Activated CD8-positive, alpha-beta memory T cell treated with anti-CD3 and anti-CD28 coated beads, Interleukin-2, amount 50 U/mL, for 48 hours (primary cell): ENCODE results near the gene RALGPS1.

Experiments used
- DNase-seq: peaks from one replicate; pipeline ENCODE4 v3.0.0-alpha.2; 2020

The RALGPS1 gene

DNA sequence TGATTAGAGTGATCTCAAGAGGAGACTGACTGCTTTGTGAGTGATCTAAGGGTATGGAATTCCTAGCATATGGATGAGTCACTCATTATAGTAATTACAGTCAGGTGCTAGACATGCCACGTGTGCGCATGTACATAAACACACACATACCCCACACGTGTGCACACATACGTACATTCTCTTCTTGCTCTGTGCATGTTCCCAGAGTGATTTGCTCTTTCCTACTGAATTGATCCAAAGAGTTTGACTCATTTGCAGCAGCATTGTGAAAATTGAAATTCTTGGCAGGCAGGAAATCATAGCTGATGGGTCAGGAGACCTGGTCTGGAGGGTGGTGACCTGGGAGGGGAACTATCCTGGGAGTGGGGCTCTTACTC is 144.1 kb downstream of the RALGPS1 start:
- no peak for DNase-seq

GRCh38 chr9:127059030-127059429 is 144.4 kb downstream of the RALGPS1 start:
- DNase-seq: no peak

DNA sequence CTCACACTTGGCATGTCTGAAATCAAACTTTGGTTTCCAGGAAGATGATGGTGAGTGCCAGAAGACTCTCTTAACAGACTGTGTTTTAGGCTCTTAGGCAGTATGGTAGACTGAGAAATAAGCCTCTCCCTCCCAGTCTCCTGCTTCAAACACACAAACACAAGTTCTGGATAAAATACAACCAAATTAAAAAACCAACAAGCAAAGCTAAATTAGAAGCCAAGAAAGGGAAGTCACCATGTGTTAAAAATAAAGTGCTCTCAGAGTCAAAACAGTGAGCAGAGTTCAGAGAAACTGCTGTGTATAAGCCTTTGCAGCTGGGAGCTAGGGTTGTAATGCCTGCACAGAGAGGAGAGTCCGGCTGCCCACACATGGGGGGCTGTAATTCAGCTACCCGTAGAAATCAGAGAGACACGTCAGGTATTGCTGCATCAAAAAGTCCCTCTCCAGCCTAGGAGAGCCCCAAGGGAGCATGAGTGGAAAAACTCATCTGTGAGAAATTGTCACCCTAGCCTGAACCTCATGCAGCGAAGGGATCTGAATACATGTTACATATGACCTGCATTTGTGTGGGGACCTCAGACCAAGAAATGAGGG is 145.3 kb downstream of the RALGPS1 start:
- DNase-seq: no peak

DNA sequence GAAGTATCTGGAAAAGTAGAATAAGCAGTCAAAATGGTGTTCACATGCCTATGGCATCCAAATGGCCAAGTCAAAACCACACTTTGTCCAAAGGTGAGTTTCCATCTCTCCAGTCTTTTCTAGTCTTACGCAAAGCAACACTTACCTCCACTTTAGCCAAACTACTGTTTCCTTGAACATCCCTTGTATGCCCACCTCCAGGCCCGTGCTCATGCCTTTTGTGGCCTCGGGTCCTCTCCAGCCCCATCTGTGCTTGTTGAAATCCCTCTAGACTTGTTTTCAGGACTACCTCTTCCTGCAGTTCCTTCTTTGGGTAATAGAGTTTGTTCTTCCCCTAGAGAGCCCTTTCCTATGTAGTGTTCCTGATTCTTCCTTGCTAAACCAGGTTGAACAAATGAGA is 146.8 kb downstream of the RALGPS1 start:
- DNase-seq: no peak

DNA sequence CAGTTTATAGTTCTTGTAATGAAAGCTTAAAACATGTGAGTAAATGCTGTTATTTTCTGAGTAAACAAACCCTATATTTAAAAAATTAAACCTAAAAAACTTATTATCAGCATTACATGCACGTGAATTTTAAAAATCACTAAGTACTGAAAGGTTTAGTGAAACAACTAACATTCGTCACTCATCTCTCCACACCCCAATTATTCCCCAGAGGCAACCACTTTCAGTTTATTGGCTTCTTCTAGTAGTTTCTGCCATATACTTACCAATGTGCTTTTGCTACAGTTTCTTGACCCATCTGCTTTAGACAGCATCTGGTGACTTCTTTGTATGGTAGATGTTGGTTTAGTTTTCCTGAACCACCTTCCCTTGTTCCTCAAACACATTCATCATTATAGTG is 149.8 kb downstream of the RALGPS1 start:
- DNase-seq: no peak

- DNase-seq: no peak
Measured at GRCh38 chr9:127065592-127065991, 151.0 kb downstream of the RALGPS1 start.

GRCh38 chr9:127066060-127066850 is 151.7 kb downstream of the RALGPS1 start:
- no peak for DNase-seq

DNA sequence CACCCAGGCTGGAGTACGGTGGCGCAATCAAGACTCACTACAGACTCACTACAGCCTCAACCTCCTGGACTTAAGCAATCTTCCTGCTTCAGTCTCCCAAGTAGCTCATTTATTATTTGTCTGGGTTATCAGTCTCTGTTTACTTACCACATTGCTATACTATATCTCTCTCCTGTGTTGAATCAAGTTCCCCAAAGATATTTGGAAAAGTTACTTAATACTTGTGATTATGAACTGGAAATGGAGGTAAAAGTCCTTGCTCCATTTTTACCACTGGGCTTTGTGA is 152.2 kb downstream of the RALGPS1 start:
- no peak for DNase-seq

GRCh38 chr9:127067603-127068220 is 153.1 kb downstream of the RALGPS1 start:
- no peak for DNase-seq

- DNase-seq: no peak
Measured at GRCh38 chr9:127074561-127075548, 160.3 kb downstream of the RALGPS1 start.

GRCh38 chr9:127075624-127076372 is 161.2 kb downstream of the RALGPS1 start:
- DNase-seq: no peak

DNA sequence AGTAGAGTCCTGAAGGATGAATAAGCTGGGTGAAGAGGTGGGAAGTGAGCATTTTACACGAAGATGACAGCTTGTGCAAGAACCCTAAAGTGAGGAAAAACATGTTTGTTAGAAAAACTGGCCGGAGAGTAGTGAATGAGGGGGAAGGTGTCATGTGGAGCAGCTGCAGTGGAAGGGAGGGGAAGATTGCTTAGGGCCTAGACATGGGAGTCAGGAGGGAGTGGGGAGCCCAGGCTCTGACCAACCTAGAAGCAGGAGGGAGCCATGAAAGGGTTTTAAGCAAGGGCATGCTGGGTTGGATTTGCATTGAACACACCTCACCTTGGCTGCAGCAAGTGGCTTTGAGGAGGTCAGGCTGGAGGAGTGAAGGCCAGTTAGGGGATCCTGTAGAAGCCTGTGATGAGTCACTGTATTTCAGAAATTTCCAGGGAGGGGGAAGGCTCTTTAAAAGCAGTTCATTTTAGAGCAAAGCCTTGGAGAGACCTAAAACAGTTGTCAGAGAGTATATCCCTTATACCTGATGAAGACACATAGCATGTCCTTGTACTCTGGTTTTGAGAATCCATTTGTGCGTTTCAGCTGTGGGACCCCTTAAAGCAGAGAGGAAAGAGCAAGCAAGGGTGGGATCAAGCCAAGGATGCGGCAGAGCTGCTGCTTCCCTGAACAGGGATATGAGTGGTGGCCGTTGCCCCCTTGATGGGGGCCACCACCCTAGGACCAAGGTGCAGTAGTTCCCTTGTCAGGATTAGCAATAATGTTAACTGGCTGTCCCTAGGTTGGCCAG is 162.5 kb downstream of the RALGPS1 start:
- DNase-seq: peak; percentile 12

GRCh38 chr9:127077644-127077946 is 163.0 kb downstream of the RALGPS1 start:
- no peak for DNase-seq

- no peak for DNase-seq
Measured at GRCh38 chr9:127078336-127078735, 163.8 kb downstream of the RALGPS1 start.

DNA sequence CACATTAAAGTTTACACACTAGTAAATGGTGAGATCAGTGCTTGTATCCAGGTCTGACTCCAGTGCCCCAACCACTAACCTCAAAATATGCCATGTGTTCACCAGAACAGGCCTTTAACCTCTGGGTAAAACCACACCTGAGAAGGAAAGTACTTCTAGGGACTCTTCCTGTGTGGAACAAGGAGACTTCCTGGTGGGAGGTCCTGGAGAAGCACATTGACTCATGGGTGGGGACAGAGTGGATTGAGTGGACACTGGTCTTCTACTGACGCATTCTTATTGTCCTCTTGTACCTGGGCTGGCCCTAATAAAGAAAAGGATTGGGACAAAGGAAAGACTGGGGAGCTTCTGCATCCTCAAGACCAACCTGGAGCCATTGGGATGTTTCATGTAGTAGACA is 164.4 kb downstream of the RALGPS1 start:
- DNase-seq: no peak

- DNase-seq: peak; percentile 25
Measured at GRCh38 chr9:127079446-127080140, 165.0 kb downstream of the RALGPS1 start.

DNA sequence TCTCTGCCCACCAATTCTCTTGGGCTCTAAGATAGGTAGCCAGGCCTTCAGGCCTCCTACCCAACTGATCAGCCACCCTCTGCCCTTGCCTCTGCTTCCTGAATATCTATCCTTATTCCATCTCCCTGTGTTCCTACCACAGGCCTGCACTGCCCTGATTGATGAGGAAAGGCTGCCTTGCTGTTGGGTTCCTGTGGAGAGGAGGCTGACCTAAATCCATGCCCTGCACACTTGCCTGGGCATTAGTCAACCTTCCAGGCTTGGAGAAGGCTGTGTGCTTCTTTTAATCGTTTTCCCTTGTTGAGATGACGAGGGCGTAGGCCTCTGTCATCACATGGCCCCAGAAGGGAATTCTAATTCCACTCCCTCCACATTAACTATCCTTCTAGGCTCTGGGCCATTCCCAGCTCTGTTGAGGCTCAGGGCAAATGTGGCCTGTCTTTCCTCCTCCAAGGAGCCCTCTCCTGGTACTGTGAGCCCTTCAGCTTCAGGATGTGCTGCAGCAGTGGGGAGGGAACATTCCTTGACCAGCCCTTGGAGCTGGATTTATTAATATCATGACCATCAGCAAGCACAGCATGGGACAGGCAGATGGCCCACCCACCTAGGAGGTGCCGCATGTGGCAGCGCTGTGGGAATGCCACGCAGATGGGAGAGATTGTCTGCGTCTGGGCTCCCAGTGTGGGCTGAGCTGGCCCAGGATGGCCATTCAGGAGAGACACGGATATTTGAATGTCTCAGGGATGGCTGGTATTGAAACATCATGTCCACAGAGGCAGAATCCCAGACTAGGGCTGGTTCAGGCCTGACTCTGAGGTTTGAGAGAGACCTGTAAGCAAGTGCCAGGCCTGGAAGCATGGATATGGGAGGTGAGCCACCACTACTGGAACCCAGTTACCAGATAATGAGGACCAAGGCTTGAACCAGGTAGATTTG is 166.9 kb downstream of the RALGPS1 start:
- DNase-seq: no peak

GRCh38 chr9:127083138-127083980 is 168.8 kb downstream of the RALGPS1 start:
- no peak for DNase-seq
